ENCODE results near the gene SLC8A1.

Gene SLC8A1

DNA sequence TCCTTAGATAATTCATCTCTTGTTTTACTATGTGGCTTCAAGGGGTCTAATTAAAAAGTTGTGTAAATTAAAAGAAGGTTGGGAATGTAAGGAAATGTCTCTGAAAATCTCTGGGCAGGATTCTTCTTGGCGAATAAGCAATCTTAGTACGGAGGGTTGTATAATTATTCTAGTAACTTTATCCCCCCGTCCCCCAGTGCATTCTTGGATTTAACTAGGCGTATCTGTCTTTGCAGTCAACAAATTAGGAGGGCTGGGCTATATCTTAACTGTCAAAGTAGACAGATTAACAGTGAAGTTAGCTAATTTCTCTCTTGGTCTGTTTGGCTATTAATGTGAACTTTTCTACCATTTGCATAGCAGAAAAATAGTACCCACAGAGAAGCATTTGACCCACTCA lies 343.0 kb downstream of the SLC8A1 start:
- ATAC-seq, result no peak
- TF ChIP-seq, protein P1, sequence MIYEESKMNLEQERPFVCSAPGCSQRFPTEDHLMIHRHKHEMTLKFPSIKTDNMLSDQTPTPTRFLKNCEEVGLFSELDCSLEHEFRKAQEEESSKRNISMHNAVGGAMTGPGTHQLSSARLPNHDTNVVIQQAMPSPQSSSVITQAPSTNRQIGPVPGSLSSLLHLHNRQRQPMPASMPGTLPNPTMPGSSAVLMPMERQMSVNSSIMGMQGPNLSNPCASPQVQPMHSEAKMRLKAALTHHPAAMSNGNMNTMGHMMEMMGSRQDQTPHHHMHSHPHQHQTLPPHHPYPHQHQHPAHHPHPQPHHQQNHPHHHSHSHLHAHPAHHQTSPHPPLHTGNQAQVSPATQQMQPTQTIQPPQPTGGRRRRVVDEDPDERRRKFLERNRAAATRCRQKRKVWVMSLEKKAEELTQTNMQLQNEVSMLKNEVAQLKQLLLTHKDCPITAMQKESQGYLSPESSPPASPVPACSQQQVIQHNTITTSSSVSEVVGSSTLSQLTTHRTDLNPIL (CRISPR knock-in tag; IDR thresholded peaks at IDR 0.05; ENCODE audit: low read depth), result no peak
- TF ChIP-seq ARNTL (CRISPR knock-in tag; IDR thresholded peaks at IDR 0.05; ENCODE audit: borderline replicate concordance, low read depth), result no peak
- TF ChIP-seq ZNF70 (CRISPR knock-in tag; IDR thresholded peaks at IDR 0.05), result no peak
- TF ChIP-seq, protein P2, sequence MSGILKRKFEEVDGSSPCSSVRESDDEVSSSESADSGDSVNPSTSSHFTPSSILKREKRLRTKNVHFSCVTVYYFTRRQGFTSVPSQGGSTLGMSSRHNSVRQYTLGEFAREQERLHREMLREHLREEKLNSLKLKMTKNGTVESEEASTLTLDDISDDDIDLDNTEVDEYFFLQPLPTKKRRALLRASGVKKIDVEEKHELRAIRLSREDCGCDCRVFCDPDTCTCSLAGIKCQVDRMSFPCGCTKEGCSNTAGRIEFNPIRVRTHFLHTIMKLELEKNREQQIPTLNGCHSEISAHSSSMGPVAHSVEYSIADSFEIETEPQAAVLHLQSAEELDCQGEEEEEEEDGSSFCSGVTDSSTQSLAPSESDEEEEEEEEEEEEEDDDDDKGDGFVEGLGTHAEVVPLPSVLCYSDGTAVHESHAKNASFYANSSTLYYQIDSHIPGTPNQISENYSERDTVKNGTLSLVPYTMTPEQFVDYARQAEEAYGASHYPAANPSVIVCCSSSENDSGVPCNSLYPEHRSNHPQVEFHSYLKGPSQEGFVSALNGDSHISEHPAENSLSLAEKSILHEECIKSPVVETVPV (CRISPR knock-in tag; IDR thresholded peaks at IDR 0.05), result no peak
- TF ChIP-seq GLIS3 (CRISPR knock-in tag; IDR thresholded peaks at IDR 0.05), result no peak
- TF ChIP-seq PPARA (CRISPR knock-in tag; IDR thresholded peaks at IDR 0.05; ENCODE audit: borderline replicate concordance), result no peak

DNA sequence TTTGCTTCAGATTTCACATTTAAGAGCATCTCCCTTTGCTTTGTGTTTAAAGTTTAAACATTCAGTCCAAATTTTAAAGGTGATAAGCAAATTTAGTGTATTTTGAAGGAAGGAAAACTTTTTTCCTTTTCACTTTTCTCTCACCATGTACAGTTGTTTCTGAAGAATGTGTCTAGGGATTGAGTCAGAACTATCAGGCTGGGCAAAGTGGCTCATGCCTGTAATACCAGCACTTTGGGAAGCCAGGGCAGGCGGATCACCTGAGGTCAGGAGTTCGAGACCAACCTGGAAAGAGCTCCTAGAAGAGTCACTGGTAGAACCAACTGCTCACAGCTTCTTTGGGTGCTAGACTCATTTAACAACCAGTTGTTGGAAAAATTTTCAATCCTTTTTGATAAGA lies 345.8 kb downstream of the SLC8A1 start:
- TF ChIP-seq SNAI2 (CRISPR knock-in tag; IDR thresholded peaks at IDR 0.05), result no peak
- TF ChIP-seq, protein P1 (CRISPR knock-in tag; IDR thresholded peaks at IDR 0.05; ENCODE audit: low read depth), result no peak
- TF ChIP-seq BACH2 (CRISPR knock-in tag; IDR thresholded peaks at IDR 0.05; ENCODE audit: borderline replicate concordance), result no peak
- no peak for TF ChIP-seq ZC3H10 (CRISPR knock-in tag; IDR thresholded peaks at IDR 0.05)
- no peak for TF ChIP-seq TOX (CRISPR knock-in tag; IDR thresholded peaks at IDR 0.05; ENCODE audit: borderline replicate concordance)
- TF ChIP-seq OSR1 (CRISPR knock-in tag; IDR thresholded peaks at IDR 0.05), result no peak
- no peak for TF ChIP-seq PPARA (CRISPR knock-in tag; IDR thresholded peaks at IDR 0.05; ENCODE audit: borderline replicate concordance)
- no peak for TF ChIP-seq ZNF70 (CRISPR knock-in tag; IDR thresholded peaks at IDR 0.05)
- TF ChIP-seq ZFP3 (CRISPR knock-in tag; IDR thresholded peaks at IDR 0.05), result no peak
- no peak for TF ChIP-seq ZFP30 (CRISPR knock-in tag; IDR thresholded peaks at IDR 0.05)
- ATAC-seq, result no peak

DNA sequence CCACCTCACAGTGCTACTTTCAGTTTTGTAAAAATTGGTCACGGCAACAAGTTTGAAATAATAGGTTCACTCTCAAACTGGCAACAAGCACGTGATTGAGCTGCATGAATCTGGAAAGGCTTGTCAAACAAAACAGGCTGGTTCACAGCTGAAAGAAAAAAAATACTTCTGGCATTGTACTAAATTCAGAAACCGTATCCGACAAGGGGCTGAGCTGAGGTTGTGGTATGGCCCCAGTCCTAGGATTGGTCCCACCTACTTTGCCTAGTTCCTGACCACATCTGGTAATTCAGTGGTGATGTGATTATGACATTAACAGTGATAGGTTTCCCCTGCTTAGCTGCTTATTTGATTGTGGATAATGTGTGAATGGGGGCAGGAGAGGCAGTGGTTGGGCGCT lies 346.3 kb downstream of the SLC8A1 start:
- ATAC-seq, result no peak
- TF ChIP-seq OSR1 (CRISPR knock-in tag; IDR thresholded peaks at IDR 0.05) (no peak), ISL1 (CRISPR knock-in tag; IDR thresholded peaks at IDR 0.05) (no peak), BACH2 (CRISPR knock-in tag; IDR thresholded peaks at IDR 0.05; ENCODE audit: borderline replicate concordance) (no peak), ESRRG (CRISPR knock-in tag; IDR thresholded peaks at IDR 0.05) (no peak), ZFP30 (CRISPR knock-in tag; IDR thresholded peaks at IDR 0.05) (no peak)
- TF ChIP-seq, protein P3, sequence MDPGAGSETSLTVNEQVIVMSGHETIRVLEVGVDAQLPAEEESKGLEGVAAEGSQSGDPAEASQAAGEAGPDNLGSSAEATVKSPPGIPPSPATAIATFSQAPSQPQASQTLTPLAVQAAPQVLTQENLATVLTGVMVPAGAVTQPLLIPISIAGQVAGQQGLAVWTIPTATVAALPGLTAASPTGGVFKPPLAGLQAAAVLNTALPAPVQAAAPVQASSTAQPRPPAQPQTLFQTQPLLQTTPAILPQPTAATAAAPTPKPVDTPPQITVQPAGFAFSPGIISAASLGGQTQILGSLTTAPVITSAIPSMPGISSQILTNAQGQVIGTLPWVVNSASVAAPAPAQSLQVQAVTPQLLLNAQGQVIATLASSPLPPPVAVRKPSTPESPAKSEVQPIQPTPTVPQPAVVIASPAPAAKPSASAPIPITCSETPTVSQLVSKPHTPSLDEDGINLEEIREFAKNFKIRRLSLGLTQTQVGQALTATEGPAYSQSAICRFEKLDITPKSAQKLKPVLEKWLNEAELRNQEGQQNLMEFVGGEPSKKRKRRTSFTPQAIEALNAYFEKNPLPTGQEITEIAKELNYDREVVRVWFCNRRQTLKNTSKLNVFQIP (CRISPR knock-in tag; IDR thresholded peaks at IDR 0.05; ENCODE audit: borderline replicate concordance, low read depth), result no peak
- TF ChIP-seq, protein P2 (CRISPR knock-in tag; IDR thresholded peaks at IDR 0.05), result no peak

DNA sequence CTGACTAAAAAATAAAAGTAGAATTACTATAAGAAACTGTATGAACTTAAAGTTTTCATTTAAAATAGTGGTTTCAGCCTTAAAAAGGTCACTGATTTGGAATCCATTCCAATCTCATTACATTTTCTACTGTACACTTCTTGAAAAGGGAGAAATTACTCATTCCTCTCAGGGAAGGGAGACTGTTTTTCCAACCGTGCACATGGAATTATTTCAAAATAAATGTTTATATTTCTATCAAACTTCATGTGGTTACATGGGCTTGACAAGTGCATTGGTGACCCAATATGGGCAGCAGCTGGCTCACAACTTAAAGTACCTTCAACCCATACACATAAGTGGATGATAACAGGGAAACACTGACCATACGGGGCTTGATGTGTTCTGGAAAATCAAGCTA lies 348.3 kb downstream of the SLC8A1 start:
- ATAC-seq, result peak; percentile 35; the same call in 2 of the 3 replicates
- no peak for TF ChIP-seq PPARA (CRISPR knock-in tag; IDR thresholded peaks at IDR 0.05; ENCODE audit: borderline replicate concordance)
- no peak for TF ChIP-seq ISL1 (CRISPR knock-in tag; IDR thresholded peaks at IDR 0.05)
- no peak for TF ChIP-seq ESRRG (CRISPR knock-in tag; IDR thresholded peaks at IDR 0.05)
- no peak for TF ChIP-seq ZNF565 (CRISPR knock-in tag; conservative IDR thresholded peaks at IDR 0.05; ENCODE audit: low read depth)

DNA sequence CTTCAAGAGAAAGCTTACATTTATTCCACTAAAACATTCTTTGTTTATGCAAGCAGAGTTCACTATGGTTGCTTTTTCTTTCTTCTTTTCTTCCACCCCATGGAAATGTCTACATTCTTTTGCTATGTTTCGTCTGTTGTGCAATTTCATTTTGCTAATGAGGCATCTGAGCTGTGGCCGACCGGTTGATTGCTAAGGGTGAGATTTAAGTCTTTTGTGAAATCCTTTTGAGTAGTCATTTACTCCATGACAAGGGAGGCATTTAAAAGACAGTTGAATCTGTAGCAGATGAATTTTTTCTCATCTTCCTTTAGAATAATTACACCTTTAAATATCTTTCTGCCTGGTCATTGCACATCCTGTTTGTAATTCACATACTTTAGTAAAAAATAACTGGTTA lies 348.7 kb downstream of the SLC8A1 start:
- ATAC-seq, result no peak
- TF ChIP-seq, protein P2 (CRISPR knock-in tag; IDR thresholded peaks at IDR 0.05), result no peak
- TF ChIP-seq ISL1 (CRISPR knock-in tag; IDR thresholded peaks at IDR 0.05) (0 out of 2 replicates have a peak, but pooled peaks have one; percentile 7), ESRRG (CRISPR knock-in tag; IDR thresholded peaks at IDR 0.05) (no peak), GLIS3 (CRISPR knock-in tag; IDR thresholded peaks at IDR 0.05) (no peak)
- TF ChIP-seq, protein P4, sequence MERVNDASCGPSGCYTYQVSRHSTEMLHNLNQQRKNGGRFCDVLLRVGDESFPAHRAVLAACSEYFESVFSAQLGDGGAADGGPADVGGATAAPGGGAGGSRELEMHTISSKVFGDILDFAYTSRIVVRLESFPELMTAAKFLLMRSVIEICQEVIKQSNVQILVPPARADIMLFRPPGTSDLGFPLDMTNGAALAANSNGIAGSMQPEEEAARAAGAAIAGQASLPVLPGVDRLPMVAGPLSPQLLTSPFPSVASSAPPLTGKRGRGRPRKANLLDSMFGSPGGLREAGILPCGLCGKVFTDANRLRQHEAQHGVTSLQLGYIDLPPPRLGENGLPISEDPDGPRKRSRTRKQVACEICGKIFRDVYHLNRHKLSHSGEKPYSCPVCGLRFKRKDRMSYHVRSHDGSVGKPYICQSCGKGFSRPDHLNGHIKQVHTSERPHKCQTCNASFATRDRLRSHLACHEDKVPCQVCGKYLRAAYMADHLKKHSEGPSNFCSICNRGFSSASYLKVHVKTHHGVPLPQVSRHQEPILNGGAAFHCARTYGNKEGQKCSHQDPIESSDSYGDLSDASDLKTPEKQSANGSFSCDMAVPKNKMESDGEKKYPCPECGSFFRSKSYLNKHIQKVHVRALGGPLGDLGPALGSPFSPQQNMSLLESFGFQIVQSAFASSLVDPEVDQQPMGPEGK (CRISPR knock-in tag; IDR thresholded peaks at IDR 0.05; ENCODE audit: borderline replicate concordance), result no peak

Data from SK-N-SH treated with all-trans-retinoic acid at 6 μM for 48 hours (cell line).